Activated gamma-delta T cell treated with Interleukin-2 at 50 U/mL for 16 hours (primary cell): ENCODE results near the gene ZC3H11A.
"Not testable (repeated sequence)": the region's sequence is repeated elsewhere in the genome, so short reads cannot be mapped to it uniquely, and the experiment has no call there.

Source experiments
- DNase-seq: peaks from one replicate; pipeline ENCODE4 v3.0.0-alpha.2; 2020

ZC3H11A gene

DNA sequence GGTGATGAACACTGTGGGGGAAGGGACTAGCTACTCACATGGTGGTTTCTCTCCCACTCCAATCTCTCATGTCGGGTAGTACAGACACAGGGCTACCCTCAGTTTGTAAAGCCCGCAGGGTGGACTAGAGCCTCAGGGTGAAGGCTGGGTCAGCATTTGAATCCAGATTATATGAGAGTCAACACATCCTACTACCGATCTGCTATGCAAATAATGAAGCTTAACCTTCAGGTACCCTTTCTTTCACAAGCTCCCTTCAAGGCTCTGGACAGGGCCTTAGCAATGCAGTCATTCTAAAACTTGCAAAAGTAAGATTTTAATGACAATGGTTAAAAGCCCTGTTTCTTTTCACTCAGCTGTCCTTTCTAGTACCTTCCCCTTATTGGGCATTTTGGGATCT, 5.5 kb upstream of the ZC3H11A start:
- no peak for DNase-seq

DNA sequence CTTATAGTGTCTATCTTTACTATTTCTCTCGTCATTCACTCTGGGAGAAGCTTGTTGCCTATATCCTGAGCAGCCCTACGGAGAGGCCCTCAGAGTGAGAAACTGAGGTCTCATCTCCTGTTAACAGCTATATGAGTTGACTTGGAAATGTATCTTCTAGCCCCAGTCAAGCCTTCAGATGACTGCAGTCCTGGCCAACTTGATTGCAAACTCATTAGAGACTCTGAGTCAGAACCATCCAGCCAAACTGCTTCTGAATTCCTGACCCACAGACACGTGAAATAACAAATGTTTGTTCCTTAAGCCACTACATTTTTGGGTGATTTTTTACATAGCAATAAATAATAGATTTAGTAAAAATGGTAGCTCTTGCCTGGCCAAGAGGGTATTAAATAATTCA, 3.9 kb upstream of the ZC3H11A start:
- no peak for DNase-seq

DNA sequence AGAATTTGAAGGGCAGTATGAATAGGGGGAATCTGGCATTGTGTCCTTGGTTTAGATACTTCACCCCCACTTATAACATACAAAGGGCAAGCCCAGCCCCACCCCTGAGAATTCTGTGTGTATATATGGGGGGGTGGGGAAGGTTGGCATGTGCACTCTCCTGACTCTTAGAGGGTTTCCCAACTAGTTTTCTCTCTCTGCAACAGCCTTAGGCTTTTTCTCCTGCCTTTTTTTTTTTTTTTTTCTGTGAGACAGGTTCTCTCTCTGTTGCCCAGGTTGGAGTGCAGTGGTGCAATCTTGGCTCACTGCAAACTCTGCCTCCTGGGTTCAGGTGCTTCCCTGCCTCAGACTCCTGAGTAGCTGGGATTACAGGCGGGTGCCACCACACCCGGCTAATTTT, 2.9 kb upstream of the ZC3H11A start:
- DNase-seq: no peak

DNA sequence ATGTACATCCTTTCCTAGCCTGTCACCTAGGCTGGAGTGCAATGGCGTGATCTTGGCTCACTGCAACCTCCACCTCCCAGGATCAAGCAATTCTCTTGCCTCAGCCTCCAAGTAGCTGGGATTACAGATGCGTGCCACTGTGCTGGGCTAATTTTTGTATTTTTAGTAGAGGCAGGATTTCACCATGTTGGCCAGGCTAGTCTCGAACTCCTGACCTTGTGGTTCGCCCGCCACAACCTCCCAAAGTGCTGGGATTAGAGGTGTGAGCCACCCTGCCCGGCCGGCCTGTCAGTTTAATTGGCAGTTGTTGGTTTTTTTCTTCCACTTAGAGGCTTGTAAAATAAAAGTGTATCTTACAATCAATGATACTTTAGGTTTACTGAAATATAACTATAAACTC, 1.9 kb upstream of the ZC3H11A start:
- not testable (repeated sequence) for DNase-seq

DNA sequence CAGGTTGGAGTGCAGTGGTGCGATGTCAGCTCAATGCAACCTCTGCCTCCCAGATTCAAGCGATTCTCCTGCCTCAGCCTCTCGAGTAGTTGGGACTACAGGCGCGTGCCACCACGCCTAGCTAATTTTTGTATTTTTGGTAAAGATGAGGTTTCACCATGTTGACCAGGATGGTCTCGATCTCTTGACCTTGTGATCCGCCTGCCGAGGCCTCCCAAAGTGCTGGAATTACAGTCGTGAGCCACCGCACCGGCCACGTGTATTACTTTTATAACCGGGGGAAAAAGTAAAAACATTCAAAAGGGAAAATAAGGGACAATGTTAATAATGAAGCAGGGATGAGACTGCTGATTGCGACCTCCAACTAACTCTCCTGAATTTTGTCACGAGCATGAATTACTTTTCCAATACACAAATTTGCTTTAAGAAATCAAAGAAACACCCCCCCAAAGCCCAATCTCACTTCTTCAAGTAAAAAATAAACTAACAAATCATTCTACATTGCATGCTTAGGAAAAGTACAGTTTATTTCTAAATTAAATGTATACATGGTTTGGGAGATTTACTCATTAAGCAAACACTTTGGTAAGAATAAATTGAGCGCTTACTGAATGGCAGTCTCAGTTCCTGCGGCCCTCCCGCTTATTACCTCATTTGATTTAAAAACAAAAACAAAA, 521 bp upstream of the ZC3H11A start:
- no peak for DNase-seq

DNA sequence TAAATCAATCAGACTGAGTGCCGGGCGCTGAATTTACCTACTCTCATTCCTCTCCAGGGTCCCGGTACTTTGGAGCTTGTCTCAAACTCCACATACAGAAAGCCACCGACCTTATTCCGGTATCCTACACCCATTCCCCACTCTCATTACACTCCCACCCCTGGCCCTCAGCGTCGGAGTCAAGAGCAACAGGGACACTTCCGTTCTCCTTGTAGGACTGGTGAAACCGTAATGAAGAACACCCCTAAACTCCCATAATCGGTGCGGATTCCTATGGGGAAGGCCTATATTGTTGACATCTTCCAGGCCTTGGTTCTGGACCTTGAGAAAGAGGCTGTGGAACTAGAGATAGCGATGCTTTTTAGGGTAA, 798 bp downstream of the ZC3H11A start:
- peak; percentile 11 for DNase-seq

DNA sequence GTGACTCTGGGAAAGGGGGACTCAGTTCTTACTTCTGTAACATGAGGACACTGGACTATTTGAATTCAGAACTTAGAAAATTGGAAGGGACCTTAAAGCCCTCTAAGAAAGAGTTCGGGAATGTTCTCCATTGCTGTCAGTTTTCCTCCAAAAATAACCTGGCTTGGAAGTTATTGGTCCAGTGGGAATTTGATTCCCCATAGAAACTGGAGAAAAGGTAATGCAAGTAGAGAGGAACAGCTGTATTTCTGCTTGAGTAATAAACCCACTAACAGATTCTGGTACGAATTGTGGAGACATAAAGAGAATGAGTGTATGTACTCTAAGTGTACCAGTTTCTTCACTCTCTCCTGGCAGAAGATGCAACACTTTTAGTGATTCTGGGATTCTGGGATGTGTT, 1.8 kb downstream of the ZC3H11A start:
- DNase-seq: no peak

DNA sequence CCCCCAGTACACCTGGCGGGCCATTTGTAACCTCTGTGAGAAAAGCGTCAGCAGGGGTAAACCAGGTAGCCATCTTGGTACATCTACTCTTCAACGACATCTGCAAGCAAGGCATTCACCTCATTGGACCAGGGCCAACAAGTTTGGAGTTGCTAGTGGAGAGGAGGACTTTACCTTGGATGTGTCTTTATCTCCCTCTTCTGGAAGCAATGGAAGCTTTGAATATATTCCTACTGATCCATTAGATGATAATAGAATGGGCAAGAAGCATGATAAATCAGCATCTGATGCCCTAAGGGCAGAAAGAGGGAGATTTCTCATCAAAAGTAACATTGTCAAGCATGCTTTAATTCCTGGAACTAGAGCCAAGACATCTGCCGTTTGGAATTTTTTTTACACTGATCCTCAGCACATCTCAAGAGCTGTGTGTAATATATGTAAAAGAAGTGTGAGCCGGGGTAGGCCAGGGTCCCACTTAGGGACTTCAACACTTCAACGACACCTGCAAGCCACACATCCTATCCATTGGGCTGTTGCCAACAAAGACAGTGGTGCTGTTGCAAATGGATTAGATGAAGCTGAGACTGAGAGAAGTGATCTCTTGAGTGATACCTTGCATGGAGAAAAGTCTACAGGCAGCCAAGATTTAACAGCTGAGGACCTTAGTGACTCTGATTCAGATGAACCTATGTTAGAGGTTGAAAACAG, 2.7 kb downstream of the ZC3H11A start:
- DNase-seq: no peak

DNA sequence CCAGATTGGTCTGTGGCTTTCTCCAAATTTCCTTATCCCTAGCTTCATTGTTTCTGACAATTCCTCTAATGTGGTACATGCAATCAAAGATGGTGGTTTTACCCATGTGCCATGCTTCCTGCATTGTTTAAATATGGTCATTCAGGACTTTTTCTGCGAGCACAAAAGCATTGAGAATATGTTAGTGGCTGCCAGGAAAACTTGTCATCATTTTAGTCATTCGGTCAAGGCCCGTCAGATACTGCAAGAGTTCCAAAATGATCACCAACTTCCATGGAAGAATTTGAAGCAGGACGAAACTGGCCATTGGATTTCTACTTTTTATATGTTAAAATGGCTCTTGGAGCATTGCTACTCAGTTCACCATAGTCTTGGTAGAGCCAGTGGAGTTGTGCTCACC, 3.7 kb downstream of the ZC3H11A start:
- DNase-seq: no peak

DNA sequence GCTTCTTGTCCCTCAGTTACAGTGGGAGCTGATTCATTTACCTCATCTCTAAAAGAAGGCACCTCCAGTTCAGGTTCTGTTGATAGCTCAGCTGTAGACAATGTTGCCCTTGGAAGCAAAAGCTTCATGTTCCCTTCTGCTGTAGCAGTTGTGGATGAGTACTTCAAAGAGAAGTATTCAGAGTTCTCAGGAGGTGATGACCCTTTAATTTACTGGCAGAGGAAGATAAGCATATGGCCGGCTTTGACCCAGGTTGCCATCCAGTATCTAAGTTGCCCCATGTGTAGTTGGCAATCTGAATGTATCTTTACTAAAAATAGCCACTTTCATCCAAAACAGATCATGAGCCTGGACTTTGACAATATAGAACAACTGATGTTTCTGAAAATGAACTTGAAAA, 4.5 kb downstream of the ZC3H11A start:
- DNase-seq: no peak

DNA sequence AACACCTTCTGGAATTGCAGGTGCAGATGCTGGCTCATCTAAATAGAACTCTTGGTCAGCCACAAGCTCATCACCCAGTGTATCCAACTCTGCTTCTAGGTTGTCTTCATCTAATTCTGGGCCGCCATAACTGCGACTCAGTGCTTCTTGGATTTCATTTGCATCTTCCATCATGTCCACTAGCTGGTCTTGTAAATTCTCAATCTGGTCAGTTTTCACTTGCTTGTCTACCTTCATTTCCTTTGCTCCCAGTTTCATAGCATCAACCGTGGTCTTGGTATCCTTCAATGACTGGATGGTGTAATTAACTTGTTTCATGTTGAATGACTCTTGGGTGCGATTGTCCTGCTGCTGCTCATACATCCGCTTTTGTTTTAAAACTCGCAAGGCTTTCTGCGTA, 10.3 kb downstream of the ZC3H11A start:
- DNase-seq: no peak

DNA sequence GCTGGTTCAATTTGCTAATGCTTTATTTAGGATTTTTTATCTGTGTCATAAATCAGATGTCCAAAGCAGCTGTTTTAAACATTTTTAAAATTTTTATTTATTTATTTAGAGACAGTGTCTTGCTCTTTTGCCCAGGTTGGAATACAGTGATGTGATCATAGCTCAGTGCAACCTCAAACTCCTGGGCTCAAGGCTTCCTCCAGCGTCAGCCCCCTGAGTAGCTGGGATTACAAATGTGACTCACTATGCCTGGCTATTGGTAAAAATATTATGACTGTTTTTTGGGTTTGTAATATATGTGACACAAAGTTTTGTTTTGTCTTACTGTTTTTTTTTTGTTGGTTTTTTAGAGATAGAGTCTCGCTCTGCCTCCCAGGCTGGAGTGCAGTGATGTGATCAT, 11.8 kb downstream of the ZC3H11A start:
- no peak for DNase-seq

DNA sequence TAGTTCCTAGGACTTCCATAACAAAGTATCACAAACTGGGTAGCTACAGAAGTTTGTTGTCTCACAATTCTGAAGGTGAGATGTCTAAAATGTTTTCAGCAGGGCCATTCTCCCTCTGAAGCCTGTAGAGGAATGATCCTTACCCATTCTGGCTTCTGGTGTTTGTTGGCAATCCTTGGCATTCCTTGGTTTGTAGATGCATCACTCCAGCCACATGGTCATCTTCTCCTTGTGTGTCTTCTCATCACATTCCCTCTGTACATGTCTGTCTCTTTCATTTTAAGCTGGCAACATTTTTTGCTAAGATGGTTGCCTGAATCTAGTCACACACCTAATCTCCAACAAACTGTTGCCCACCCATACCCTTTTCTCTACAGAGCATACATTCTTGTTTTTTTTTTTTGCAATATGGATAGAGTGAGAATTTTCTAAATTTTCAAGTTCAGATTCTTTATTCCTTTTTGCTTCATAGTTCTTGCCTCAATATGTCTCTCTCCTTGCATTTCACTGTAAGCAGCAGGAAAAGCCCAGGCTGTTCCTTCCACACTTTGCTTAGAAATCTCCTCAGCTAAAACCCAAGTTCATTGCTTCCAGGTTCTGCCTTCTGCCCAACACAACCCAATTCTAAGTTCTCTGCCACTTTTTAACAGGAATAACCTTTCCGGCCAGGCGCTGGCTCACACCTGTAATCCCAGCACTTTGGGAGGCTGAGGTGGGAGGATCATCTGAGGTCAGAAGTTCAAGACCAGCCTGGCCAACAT, 18.3 kb downstream of the ZC3H11A start:
- no peak for DNase-seq

DNA sequence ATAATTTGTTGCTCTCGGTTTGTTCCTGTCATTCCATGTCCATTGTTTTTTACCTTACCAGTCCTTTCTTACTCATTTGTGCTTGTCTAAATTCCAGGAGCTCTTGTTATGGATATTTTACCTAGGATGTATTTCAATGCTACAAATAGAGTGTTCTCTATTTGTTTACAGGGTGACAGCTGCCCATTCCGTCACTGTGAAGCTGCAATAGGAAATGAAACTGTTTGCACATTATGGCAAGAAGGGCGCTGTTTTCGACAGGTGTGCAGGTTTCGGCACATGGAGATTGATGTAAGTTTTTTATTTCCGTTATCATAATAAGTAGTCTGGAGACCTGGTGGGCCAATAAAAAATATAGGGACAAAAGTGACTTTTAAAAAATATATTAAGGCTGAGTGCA, 23.0 kb downstream of the ZC3H11A start:
- no peak for DNase-seq

DNA sequence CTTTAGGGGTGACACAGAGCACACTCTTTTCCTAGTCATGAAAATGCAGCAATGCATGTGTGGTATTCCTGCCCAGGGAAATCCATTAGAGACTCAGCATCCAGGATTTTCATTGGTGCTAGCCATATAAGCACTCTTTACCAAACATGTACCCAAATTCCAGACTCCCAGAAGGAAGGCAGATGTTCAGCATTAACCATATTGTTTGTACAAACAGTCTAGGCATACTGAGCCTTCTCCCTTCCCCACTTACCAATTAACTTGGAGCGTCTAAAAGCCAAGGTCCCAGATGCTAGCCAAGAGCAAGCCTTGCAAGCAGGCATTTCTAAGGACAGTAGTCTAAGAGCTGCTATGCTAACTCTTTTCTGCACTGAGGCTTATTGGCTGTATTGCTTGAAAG, 27.9 kb downstream of the ZC3H11A start:
- no peak for DNase-seq

DNA sequence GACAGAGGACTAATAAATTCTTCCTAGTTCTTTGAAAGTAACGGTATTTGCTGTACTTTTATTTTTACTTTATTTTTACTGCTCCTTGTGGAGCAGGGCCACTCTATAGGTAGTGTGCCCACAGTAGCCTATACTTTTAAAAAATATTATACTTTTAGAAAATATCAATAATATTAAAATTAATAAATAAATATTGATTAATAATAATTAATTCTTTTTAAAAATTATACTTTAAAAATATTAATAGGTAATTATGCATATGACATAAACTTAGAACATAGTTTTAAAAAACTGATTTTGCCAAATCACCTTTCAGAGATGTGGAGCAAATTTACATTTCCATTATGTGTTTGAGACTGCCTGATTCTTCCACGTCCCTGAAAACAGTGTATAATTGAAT, 30.8 kb downstream of the ZC3H11A start:
- no peak for DNase-seq

DNA sequence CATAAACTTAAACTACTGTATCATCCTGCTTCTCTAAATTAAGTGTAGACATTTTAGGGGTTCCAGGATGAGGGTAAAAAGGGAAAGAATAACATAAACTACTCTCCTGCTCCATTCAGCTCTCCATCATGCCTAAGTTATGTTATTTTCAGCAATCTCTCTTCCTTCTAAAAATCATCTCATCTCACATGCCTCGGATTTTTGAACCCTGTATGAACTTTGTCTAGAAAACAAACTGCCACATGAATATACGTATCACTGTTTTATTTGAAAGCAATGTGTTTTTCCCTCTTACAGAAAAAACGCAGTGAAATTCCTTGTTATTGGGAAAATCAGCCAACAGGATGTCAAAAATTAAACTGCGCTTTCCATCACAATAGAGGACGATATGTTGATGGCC, 32.6 kb downstream of the ZC3H11A start:
- no peak for DNase-seq

DNA sequence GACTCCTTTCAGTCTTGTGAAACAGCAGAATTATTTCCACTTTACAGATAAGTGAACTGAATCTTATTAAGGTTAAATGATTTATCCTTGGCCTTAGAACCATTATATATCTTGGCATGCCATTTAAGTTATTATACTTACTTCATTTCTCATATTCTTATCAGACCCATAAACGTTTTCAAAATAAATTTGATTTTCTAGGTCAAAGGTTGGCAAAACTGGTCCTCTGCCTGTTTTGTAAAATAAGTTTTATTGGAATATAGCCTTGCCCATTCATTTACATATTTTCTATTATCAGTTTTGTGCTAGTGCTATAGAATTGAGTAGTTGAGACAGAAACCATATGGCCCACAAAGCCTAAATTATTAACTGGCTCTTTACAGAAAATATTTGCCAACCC, 33.1 kb downstream of the ZC3H11A start:
- no peak for DNase-seq

DNA sequence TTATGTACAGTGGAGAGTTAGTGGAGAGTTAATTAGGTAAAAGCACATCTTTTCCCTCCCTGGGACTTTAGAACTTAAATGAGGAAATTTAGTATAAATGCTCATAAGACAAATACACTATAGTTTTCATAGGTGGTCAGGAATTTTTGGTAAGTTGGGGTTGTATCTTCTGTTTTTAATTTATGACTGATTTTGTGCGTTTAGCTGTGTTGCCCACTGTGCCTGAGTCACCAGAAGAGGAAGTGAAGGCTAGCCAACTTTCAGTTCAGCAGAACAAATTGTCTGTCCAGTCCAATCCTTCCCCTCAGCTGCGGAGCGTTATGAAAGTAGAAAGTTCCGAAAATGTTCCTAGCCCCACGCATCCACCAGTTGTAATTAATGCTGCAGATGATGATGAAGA, 33.8 kb downstream of the ZC3H11A start:
- DNase-seq: not testable (repeated sequence)

DNA sequence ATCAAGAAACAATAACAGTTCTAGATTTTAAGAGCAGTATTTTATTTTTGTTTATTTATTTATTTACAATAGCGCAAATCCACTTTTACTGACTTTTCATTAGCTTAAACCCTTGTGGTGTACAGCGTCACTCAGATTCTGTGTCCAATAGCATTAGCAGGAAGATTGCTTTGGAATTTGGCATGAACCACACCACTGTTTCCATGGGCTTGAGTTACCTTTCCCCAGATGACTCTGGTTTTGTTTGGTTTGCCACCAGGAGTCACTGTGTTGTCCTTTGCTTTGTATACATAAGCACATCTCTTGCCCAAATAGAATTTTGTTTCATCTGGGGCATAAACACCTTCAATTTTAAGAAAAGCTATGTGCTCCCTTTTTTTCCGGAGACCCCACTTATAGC, 40.1 kb downstream of the ZC3H11A start:
- DNase-seq: no peak

DNA sequence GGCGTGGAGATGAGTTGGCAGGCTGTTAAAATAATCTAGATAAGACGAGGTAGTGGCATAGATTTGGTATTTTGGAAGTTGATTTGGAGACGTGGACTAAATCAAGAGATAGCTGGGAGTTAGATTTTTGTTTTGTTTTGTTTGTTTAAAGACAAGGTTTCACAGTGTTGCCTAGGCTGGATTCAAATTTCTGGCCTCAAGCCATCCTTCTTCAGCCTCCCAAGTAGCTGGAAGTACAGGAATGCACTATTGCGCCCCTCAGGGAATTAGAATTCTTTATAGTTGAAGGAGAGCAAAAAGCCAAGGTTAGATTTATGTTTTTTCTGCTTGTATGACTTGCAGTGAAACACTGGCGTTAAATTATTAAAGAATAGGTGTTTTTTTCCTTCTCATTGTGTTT, 43.7 kb downstream of the ZC3H11A start:
- no peak for DNase-seq

DNA sequence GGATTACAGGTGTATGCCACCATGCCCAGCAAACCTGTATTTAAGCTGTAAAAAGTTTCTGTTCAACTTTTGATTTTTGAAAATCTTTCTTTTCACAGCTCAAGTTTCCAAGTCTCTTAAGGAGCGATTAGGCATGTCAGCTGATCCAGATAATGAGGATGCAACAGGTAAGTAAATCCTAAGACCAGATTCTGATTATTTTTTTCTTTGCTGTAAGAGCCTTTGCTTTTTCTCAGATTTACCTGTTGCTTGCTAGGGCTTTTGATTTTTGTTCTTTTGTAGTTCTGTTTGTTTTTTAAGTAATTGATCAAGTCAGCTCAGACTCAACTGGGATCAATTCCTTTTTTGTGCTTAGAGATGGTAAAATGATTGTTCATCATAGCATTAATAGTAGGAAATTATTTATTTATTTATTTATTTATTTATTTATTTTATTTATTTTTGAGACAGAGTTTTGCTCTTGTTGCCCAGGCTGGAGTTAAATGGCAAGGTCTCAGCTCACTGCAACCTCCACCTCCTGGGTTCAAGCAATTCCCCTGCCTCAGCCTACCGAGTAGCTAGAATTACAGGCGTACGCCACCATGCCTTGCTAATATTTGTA, 44.9 kb downstream of the ZC3H11A start:
- DNase-seq: no peak

DNA sequence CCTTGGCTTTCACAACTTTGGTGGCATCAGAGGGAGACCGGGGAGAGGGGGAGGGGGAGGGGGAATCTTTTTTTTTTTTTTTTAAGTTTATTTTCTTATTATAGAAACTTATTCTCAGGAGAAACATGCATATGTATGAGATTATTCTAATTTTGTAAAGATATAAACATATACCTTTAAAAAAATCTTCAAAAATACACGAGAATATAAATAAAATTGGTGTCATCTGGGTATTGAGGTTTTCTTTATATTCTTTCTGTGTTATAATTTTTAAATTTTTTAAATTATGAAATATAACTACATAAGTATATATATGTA, 47.1 kb downstream of the ZC3H11A start:
- no peak for DNase-seq

DNA sequence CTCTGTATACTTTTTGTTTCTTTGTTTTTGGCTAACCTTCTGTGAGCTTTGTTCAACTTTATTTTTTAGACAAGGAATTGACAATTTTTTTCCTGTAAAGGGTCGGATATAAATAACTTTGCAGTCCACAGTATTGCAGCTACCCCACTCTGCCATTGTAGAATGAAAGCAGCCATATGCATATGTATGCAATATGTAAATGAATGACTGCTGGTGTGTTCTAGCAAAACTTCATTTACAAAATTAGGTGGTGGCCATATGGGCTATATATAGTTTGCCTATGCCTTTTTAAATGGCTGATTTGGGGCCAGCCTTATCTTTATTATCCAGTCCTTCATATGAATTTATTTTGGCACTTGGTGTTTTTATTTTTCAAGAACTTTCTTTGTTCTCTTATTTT, 48.0 kb downstream of the ZC3H11A start:
- DNase-seq: no peak
